ENCODE results near the gene LEKR1. TPM values are rescaled to one million over a fixed set of nuclear protein-coding genes. Genes with fewer than 3 reads are reported as not detected.
"Not testable (repeated sequence)": the region's sequence is repeated elsewhere in the genome, so short reads cannot be mapped to it uniquely, and the experiment has no call there.

Gene LEKR1
- total RNA-seq, 1 donor from 2014 or later = 0.13 TPM

DNA sequence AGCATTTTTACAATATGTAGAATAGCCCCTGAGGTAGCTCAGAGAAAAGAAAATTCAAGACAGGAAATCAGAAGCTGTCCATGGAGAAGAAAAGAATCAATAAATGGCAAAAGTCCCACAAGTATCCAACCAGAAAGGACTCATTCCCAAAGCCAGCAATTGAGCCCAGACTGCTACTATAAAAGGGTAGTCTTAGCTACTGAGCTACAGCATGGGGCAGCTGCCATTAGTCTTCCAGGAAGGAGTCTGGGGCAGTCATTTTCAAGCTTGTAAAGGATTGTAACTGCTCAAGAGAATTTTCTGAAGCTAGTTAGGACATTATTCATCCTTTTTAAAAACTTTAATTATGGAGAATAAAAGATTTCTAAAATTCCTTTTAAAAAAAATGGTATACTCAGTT, 10.5 kb downstream of the LEKR1 start:
- no peak for DNase-seq (ENCODE audit: low read depth, low spot score)

DNA sequence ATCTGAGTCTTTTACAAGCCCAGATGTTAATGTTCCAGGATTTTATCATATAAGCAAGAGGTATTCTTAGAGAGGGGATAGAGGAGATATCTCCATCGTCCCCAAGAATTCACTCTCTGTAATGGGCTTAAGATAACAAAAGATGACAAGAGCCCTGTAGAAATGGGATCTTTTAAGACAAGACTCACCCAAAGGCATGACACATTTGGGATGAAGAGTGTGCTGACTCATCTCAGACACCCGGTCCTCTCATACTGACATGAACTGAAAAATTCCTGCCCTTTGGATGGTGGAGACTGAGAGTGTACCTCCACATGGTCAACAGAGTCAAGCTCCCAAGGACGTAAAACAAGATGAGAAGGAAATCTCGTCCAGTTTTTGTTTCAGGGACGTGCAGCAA, 11.0 kb downstream of the LEKR1 start:
- no peak for DNase-seq (ENCODE audit: low read depth, low spot score)

DNA sequence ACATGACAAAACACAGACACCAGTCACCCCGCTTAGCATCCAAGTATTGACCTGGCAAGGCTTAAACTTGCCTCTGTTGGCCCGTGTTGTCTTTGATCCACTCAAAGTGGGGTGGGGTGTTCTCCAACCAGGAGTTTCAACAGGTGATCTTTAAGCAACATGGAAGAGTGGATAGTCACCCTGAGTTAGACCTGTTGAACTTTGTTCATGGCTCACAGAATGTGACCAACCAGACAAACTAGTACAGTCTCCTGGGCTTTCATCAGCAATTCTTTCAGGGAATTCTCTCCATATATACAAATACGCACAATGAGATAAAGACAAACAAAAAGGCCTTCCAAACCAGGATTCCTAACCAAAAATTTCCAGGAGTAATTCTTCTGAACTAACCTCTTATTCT, 11.9 kb downstream of the LEKR1 start:
- DNase-seq (ENCODE audit: low read depth, low spot score) = no peak

DNA sequence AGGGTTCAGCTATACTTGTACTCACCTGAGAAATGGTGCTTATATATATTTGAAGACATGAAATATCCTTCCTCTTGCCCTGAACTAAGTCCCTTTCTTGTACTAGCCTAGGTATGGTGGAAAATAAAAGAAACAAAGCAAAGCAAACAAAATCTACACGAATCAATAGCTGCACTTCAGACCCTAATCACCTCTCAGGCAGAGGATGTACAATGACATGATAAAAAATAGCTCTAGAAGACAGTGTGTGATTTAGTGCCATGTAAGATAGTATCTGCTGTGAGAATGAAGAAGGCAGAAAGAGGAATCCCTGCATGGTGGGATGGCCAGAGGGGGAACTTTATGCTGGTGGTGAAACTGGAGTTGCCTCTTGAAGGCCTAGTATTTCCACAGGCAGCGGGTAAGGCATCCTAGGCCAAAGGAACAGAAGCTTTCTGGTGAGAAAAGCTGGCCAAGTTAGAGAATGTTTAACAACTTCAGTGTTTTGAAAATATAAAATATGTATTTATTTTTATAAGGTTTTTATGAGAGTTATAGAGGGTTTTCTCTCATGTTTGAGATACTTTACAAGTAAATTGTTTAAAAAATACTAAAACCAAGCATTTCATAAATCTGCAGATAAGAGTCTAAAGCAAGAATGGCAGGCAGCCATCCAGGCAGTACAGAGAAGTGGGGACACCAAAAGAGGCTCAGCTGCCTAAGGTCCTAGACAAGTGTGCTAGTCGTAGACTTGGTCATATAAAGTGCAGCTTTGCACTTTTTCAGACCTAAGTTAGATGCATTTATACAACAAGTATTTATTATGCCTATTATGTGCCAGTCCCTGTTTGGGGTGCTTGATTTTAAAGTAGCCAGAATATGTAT, 14.9 kb downstream of the LEKR1 start:
- DNase-seq (ENCODE audit: low read depth, low spot score) = no peak

DNA sequence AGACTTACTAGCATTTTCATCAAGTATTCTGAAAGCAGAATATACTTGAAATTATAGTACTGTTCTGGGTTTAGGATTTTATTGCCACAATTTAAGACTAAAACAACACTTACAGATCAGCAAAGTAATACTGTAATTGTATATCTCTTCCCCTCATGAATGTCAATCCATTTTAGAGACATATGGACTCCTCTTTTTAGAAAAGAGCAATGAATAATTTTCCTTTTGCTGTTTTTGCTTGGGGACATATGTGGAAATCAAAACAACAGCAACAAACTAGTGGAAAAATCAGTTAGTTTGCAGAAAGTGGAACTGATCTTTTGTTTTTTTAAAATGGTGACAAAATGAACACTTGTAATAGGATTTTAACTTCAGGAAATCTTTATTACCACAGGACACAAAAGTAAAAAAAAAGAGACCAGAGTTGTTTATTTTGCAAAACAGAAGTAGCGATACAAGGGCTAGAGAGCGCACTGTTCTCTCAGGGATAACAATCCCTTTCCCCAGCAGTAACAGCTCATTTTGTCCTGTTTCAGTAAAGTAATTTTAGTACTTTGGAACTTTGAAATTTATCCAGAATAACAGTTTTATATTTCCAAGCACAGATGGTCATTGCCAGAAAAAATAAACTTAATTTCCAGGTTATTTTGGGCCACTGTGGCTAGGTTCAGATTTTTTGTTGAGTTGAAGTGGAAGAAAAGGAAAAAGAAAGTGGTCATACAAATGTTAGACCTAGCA, 17.1 kb downstream of the LEKR1 start:
- no peak for DNase-seq (ENCODE audit: low read depth, low spot score)

DNA sequence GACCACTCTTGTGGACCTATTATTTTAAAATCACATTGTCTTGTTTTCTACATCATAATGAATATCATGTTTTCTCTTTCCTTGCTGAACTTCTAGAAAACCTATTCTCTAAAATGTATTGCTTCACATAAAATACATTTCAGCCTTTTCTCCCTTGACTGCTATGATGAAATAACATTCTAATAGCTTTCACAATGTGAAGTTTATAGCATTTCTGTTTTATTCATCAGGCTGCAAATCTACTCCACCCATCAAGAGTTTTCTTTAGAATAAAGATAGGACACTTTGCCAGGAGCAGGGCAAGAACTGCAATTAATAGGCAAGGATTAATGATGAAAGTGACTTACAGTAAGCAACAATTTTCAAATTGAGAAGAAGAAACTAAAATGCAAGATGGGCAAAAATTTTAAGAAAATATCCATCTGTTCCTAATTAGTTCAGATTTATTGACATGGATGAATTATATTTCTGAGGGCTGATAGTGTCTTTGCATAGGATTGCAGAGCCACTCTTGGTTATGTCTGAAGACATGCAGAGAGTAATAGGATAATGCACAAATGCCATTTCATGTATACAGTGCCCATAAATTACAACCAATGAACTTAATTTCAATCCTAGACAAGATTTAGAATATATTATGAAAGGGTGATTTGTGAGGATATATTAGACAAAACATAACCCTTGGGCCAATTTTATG, 21.7 kb downstream of the LEKR1 start:
- no peak for DNase-seq (ENCODE audit: low read depth, low spot score)

DNA sequence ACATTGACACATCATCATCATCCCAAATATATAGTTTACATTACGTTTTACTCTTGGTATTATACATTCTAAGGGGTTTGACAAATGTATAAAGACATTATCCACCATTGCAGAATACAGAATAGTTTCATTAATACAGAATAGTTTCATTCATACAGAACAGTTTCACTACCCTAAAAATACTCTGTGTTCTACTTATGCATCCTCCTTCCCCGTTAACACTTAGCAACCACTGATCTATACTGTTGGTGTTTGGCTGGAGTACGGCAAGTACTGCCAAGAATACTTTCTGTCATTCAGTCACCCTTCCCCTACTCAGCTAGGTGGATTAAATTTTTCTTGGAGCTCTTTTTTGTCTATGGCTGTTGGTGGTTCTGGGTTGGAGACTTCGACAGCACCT, 33.4 kb downstream of the LEKR1 start:
- no peak for DNase-seq (ENCODE audit: low read depth, low spot score)

DNA sequence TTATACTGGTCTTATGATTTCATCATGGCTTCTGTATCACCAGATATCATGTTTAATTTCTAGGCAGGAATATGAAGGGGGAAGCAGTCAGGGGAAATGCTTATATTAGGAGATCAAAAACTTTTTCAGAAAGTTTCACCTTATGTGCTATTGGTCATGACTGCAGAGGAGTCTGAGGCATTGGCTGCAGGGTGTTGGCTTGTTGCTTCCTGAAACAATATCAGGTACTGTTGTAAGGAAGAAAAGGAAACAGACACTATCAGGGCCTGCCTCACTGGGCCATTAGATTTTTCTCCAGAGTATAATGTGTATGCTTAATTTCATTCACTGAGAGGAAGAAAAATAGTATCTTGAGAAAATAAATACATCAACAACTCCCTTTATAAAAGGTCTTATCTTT, 34.7 kb downstream of the LEKR1 start:
- DNase-seq (ENCODE audit: low read depth, low spot score) = no peak

DNA sequence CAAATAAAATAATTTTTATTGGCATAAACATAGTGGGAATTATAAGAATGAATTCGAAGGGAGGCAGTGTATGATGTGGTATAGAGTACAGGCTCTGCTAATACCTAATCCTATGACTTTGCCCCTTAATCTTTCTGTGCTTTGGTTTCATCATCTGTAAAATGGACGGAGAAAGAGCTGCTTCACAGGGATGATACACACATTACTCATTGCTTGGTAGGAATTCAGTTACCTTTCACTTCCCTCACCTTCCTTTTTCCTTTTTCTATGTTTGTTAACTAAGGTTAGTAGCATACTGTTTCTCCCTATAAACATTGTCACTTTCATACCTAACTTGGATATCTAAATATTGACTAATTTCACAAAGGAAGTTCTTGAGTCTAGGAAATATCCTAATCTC, 36.2 kb downstream of the LEKR1 start:
- no peak for DNase-seq (ENCODE audit: low read depth, low spot score)

DNA sequence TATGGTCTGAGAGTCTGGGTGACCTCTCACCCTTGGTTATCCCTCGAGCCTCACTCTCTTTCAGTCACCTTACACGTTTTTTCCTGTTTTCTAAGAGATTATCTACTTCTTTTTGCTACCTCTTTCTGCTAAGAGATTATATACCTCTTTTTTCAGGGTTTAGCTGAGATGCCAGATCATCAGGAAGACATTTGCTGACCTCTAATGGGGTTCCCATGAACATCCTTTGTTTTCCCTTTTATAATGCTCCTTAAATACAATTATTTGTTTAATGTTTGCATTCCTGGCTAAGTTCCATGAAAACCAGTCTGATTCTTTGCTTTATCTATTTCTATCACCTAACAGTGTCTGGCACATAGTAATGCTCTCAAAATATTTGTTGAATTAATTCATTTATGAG, 39.6 kb downstream of the LEKR1 start:
- no peak for DNase-seq (ENCODE audit: low read depth, low spot score)

DNA sequence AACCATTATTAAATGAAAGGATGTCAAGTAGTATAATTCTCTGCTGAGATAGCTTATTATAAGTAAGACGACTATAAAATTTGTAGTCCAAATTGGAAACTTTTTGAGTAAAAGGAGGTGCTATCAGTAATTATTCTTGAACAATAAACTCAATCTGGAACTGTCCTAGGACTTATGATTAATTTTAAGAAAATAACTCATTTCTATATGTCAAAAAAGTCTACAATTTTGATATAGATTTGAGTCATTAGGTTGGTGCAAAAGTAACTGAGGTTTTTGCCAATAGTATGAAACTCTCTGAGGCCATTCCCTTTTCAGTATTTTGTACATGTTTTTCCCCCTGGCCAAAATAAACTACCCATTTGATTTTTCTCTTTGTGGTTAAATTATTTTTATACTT, 41.0 kb downstream of the LEKR1 start:
- DNase-seq (ENCODE audit: low read depth, low spot score) = no peak

DNA sequence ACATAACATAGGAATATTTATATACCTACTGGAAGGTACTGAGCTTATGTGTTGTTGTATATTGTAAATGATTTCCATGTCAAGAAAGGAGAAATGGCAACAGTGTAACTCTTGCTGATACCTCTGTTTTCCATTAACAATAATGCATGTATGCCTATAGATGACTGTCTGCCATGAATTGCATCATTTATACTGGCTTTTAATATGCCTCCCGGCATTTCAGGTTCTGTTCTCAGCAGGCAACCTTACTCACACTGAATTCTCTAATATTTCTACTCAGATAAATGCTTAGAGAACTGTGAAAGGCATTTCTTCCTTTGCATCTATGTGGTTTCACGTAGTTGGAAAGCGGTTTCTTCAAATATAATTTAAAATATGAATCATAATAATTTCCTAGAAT, 41.8 kb downstream of the LEKR1 start:
- DNase-seq (ENCODE audit: low read depth, low spot score) = no peak

DNA sequence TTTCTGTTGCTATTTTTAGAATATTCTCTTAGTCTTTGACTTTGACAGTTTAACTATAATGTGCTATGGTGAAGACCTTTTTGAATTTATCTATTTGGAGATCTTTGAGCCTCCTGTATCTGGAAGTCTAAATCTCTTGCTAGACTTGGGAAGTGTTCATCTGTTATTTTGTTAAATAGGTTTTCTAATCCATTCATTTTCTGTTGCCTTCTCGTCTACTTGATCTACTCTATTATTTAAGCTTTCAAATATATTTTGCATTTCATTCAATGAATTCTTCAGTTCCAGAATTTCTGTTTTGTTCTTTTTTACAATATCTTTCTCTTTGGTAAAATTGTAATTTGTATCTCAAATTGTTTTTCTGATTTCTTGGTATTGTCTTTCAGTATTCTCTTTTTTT, 47.8 kb downstream of the LEKR1 start:
- no peak for DNase-seq (ENCODE audit: low read depth, low spot score)

DNA sequence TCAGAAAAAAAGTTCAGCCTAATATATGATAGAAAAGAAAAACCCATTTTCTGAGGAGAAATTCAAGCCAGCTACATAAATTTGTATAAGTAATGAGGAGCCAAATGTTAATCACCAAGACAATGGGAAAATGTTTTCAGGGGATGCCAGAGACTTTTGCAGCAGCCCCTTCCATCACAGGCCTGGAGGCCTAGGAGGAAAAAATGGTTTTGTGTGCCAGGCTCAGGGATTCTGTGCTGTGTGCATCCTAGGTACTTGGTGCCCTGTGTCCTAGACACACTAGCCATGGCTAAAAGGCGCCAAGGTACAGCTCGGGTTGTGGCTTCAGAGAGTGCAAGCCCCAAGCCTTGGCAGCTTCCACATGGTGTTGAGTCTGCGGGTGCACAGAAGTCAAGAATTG, 53.3 kb downstream of the LEKR1 start:
- not testable (repeated sequence) for DNase-seq (ENCODE audit: low read depth, low spot score)

DNA sequence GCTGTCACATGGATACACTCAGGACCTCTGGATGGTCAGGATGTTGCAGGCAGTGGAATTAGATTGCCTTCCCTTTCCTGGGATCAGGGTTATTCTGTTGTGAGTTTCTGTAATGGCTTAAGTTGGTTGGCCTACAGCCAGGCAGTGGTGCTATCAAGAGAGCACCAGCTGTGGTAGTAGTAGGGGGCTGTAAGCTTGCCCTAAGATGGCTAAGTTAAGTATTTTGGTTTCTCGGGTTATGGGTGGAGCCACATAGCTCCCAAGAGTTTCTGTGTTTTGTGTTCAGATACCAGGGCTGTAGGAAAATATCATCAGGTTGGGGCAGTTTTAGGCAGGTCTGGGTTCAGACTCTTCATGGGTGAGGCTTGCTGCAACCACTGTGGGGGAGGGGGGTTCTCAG, 59.6 kb downstream of the LEKR1 start:
- no peak for DNase-seq (ENCODE audit: low read depth, low spot score)

DNA sequence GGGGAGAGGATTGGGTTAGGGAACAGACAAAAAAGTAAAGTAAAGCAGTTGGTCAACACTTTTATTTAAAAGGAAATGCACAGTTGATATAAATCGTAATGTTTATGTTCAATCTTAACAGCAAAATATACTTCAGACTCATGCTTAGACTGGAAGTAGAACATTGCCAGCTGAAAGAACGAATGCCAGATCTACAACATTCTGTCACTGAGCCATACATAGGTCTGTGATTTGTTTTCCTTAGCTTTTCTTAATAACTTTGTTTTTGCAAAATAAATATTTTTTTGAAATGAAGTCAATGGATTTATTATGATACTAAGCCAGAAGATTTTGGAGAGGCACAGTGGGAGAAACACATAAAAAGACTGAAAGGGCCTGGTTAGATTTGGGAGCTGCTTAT, 62.0 kb downstream of the LEKR1 start:
- DNase-seq (ENCODE audit: low read depth, low spot score) = no peak

DNA sequence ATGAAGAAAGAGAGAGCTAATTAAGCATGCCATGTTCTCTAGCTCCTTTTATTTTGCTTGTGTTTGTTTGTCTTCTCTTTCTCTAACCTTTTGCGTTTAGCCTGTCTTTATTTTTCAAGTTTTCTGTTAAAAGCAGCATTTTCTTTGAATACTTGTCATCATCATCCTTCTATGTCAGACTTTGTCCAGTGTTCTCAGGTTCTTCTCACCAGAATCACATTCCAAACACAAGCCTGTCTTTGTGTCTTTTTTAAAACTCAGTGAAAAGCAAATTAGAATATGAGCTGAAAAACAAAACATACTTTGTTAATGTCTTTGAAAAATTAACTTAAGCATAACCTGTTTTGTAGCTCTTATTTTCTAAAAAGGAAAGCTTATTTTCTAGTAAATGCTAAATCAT, 62.4 kb downstream of the LEKR1 start:
- no peak for DNase-seq (ENCODE audit: low read depth, low spot score)

DNA sequence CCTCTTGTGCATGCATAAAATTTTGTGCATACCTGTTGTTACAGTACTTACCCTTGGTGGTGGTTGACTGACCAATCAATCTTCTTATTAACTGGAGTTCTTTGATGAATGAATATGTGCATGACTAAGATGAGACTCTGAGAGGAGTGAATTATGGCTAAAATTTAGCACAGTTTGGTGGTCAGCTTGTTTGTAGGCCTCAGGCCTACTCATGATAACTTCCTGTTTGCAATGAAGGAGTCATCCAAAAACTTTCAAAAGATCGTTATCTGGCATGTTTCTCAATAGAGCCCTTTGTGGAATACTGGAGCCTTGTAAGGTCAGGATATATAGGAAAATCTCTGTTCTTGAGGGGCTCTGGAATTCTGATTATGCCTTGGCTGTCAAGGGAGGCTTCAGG, 66.5 kb downstream of the LEKR1 start:
- DNase-seq (ENCODE audit: low read depth, low spot score) = no peak

DNA sequence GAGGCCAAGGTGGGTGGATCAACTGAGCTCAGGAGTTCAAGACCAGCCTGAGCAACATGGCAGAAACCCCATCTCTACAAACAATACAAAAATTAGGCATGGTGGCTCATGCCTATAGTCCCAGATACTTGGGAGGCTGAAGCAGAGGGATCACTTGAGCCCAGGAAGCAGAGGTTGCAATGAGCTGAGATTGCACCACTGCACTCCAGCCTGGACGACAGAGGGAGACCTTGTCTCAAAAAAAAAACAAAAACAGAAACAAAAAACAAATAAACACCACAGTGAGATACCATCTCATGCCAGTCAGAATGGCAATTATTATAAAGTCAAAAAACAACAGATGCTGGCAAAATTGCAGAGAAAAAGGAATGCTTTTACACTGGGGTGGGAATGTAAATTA, 69.2 kb downstream of the LEKR1 start:
- DNase-seq (ENCODE audit: low read depth, low spot score) = not testable (repeated sequence)

DNA sequence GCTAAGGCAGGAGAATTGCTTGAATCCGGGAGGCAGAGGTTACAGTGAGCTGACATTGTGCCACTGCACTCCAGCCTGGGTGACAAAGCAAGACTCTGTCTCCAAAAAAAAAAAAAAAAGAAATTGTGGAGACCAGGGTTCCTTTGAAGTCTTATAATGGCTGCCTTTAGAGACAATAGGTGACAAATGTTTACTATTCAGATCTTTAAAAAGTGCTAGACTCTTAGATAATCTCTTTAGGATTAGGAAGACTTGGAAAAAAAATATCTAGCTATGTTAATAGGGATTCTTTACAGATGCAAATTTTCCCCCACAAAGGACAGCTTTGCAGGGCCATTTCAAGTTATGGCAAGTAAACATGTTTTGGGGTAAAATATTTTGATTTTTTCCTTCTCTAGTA, 71.7 kb downstream of the LEKR1 start:
- not testable (repeated sequence) for DNase-seq (ENCODE audit: low read depth, low spot score)

DNA sequence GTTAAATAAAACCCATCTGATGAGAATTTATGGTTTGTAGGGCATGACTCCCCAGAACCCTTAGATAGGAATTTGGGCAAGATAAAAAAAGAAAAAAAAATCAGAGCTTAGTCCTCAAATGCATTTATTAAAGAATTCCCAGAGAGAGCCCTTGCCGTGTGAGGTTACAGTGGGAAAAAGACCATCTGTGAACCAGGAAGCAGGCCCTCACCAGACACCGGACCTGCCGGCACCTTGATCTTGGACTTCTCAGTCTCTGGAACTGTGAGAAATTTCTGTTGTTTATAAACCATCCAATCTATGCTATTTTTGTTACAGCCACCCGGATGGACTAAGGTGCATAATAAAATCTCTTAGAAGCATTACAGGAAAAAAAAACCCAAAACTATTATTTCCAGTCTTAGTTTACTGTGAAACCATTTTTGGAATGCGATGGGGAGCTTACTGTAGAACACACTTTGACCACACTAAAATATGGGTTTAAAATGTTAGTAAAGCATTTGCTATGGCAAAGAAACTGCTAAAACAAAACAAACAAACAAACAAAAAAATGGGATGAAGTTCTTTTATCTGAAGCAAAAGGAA, 72.2 kb downstream of the LEKR1 start:
- DNase-seq (ENCODE audit: low read depth, low spot score) = no peak

DNA sequence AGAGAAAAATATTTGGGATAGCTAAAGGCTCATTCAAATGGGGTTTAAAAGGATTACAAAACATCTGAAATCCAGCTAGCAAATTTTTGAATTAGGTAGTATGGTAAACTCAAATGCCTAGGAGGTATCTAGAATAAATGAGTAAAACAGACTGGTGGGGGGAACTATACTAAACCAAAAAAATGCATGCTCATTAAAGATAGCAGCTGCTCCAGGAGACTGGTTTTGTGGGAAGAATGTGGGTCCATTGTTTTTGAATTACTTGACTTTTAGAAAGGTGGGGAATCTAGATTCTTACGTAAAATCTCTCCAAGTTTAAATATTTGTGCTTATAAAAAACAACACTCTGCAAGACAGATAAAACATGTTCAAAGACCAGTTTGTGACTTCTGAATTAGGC, 73.8 kb downstream of the LEKR1 start:
- DNase-seq (ENCODE audit: low read depth, low spot score) = no peak
